Measurements from ENCODE around the gene TNS4.

Gene TNS4

DNA sequence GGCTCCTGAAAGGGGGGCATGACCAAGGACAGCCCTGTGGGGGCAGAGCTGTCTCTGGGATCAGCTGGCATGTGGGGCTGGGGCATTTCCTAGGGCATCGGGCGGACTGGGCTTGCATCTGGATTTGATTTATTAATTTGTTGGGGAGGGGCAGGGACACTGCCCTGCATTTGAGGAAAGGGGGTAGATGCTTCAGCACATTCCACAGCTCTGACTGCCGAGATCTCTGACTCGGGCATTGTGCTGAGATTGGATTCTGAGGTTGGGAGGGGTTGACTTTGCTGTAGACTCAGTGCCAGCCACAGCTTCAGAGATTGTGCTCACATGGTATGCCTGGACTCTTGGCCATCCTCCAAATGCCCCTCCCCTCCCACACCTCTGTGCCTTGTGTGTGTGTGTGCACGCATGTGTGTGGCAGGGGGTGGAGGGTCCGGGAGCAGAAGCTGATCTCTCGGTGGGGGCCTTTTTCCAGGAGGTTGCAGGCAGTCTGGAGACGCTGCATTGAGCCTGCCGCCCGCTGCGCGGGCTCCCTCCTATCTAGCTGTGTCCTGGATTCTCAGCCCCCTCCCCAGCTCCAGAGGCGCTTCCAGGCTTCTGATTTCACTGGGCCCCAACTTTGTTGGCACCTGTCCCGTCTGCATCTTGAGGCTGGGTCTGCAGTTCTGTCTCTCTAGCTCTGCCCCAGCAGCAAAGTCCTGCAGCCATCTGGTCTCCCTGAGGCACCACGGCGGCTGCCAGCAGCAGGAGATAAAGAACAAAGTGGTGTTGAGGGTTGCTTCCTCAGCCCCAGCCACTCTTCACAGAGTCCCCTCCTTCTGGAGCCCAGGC, 43.2 kb downstream of the TNS4 start:
- TF ChIP-seq, protein P1, sequence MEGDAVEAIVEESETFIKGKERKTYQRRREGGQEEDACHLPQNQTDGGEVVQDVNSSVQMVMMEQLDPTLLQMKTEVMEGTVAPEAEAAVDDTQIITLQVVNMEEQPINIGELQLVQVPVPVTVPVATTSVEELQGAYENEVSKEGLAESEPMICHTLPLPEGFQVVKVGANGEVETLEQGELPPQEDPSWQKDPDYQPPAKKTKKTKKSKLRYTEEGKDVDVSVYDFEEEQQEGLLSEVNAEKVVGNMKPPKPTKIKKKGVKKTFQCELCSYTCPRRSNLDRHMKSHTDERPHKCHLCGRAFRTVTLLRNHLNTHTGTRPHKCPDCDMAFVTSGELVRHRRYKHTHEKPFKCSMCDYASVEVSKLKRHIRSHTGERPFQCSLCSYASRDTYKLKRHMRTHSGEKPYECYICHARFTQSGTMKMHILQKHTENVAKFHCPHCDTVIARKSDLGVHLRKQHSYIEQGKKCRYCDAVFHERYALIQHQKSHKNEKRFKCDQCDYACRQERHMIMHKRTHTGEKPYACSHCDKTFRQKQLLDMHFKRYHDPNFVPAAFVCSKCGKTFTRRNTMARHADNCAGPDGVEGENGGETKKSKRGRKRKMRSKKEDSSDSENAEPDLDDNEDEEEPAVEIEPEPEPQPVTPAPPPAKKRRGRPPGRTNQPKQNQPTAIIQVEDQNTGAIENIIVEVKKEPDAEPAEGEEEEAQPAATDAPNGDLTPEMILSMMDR (IDR thresholded peaks at IDR 0.05), result no peak

GRCh38 chr17:40457369-40457768, 44.1 kb downstream of the TNS4 start:
- TF ChIP-seq, protein P1 (IDR thresholded peaks at IDR 0.05), result no peak

DNA sequence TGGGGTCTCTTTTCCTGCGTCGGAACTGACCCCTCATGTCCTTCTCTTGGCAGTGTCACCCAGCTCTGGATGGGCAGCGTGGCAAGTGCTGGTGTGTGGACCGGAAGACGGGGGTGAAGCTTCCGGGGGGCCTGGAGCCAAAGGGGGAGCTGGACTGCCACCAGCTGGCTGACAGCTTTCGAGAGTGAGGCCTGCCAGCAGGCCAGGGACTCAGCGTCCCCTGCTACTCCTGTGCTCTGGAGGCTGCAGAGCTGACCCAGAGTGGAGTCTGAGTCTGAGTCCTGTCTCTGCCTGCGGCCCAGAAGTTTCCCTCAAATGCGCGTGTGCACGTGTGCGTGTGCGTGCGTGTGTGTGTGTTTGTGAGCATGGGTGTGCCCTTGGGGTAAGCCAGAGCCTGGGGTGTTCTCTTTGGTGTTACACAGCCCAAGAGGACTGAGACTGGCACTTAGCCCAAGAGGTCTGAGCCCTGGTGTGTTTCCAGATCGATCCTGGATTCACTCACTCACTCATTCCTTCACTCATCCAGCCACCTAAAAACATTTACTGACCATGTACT, 44.9 kb downstream of the TNS4 start:
- TF ChIP-seq, protein P1 (IDR thresholded peaks at IDR 0.05), result no peak

- TF ChIP-seq, protein P1 (IDR thresholded peaks at IDR 0.05), result no peak
These were observed 46.8 kb downstream of the TNS4 start for GRCh38 chr17:40454613-40454995.

- TF ChIP-seq, protein P1 (IDR thresholded peaks at IDR 0.05), result no peak
These were observed 47.4 kb downstream of the TNS4 start for GRCh38 chr17:40453881-40454612.

DNA sequence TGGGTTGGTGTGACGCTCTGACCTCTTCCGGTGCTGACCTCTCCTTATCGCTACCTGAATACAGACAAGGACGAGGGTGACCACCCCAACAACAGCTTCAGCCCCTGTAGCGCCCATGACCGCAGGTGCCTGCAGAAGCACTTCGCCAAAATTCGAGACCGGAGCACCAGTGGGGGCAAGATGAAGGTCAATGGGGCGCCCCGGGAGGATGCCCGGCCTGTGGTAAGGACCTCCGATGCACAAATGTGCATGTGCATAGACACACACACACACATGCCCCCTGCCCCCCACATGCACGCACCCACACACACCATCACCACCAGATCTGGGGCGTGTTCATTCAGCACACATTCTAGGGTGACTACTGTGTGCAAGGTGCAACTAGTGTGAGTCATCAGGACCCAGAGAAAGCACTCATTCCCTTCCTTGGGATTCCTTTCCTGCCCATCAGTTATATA, 48.5 kb downstream of the TNS4 start:
- TF ChIP-seq, protein P1 (IDR thresholded peaks at IDR 0.05), result no peak

DNA sequence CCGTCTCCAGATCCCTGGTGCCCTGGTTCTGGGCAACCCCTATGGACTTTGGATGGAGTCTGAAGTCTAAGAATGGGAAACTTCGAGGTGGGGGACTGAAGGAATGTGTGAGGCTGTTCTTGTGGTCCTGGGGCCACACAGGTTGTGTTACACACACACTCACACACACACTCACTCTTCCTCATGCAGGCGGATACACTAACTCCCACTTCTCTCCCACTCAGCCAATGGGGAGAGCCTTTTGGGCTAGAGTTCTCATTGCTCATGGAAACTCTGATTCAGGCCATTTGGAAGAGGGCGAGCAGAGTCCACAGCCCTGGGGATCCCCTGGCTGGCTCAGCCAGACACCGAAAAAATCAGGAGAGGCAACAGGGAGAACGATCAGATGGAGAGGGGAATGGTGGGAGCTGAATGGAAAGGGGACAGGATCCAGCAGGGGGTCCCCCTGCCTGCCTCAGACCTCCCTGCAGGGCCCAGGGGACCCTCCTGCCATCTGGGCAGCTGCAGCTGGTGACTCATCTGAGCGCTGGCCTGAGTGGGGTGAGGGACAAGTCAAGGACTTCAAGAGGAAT, 49.1 kb downstream of the TNS4 start:
- TF ChIP-seq, protein P1 (IDR thresholded peaks at IDR 0.05), result no peak
